SK-N-MC (cell line): ENCODE data around the gene KLF1.

Experiments used
- EZH2 ChIP-seq: fragments of 200-600 bp; sonication (generic); IDR thresholded peaks from one replicate; pipeline ENCODE4 v1.6.1; 2017; ENCODE audit warnings: antibody characterized with exemption
- POLR2AphosphoS5 ChIP-seq: IDR thresholded peaks from 2 replicates; pipeline ENCODE4 v1.6.1; 2012; ENCODE audit warnings: mild to moderate bottlenecking, low read depth, low read length, borderline replicate concordance

GRCh38 chr19:12871681-12872080, 15.3 kb downstream of the KLF1 start:
- TF ChIP-seq POLR2AphosphoS5 (no peak), EZH2 (no peak)
